GM12864 (cell line): Measurements from ENCODE around the gene WDR18.

Source experiments
- DNase-seq: peaks from one replicate; pipeline ENCODE4 v3.0.0-alpha.2; 2011; ENCODE audit warnings: low read depth
- H3K4me3 ChIP-seq: 2 replicates; pipeline ENCODE4 v1.5.1; 2011; ENCODE audit warnings: mild to moderate bottlenecking, low read depth, low read length, control low read depth
- CTCF ChIP-seq: IDR thresholded peaks from 2 replicates; pipeline ENCODE4 v1.5.1; 2011; ENCODE audit warnings: low read depth, mild to moderate bottlenecking, moderate library complexity, low read length, control low read depth, inconsistent platforms; ENCODE audit errors: missing control alignments

The WDR18 gene

GRCh38 chr19:988510-988909 is 4.4 kb downstream of the WDR18 start:
- DNase-seq, result no peak
- TF ChIP-seq CTCF, result no peak

GRCh38 chr19:989381-990081 is 5.4 kb downstream of the WDR18 start:
- peak; percentile 30 for TF ChIP-seq CTCF
- H3K4me3 ChIP-seq, result no peak overlapping the region
- no peak for DNase-seq

More at GRCh38 chr19:988510-988909, 4.4 kb downstream of the WDR18 start:
- no peak overlapping the region for H3K4me3 ChIP-seq

GRCh38 chr19:990119-990571 is 6.0 kb downstream of the WDR18 start:
- H3K4me3 ChIP-seq, result no peak overlapping the region
- DNase-seq, result no peak
- TF ChIP-seq CTCF, result no peak

GRCh38 chr19:990746-991145 is 6.6 kb downstream of the WDR18 start:
- H3K4me3 ChIP-seq, result no peak overlapping the region
- DNase-seq, result no peak
- TF ChIP-seq CTCF, result no peak

GRCh38 chr19:991174-991931 is 7.2 kb downstream of the WDR18 start:
- no peak for DNase-seq

GRCh38 chr19:991932-992669 is 8.0 kb downstream of the WDR18 start:
- H3K4me3 ChIP-seq, result no peak overlapping the region
- no peak for TF ChIP-seq CTCF
- DNase-seq, result no peak

More at GRCh38 chr19:991174-991931, 7.2 kb downstream of the WDR18 start:
- no peak overlapping the region for H3K4me3 ChIP-seq
- TF ChIP-seq CTCF, result no peak
